Activated CD4-positive, alpha-beta T cell treated with anti-CD3 and anti-CD28 coated beads for 48 hours (primary cell): ENCODE data around the gene ALOXE3.
"Not testable (repeated sequence)": the region's sequence is repeated elsewhere in the genome, so short reads cannot be mapped to it uniquely, and the experiment has no call there.

Source experiments
- DNase-seq: peaks from one replicate; pipeline ENCODE4 v3.0.0-alpha.2; 2020

ALOXE3 gene

DNA sequence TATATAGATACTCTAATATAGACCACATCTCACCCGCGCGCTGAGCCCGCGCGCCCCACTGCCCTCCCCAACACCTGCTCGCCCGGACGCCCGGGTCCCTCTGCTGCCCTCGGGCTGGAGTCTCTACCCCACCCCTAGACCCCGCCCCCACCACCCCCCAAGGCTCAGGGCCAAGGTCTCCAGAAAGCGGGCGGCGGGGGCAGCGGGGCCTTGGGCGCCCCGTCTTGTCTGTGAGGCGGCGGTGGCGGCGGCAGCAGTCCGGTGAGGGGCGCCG, 3.0 kb upstream of the ALOXE3 start:
- DNase-seq = no peak

DNA sequence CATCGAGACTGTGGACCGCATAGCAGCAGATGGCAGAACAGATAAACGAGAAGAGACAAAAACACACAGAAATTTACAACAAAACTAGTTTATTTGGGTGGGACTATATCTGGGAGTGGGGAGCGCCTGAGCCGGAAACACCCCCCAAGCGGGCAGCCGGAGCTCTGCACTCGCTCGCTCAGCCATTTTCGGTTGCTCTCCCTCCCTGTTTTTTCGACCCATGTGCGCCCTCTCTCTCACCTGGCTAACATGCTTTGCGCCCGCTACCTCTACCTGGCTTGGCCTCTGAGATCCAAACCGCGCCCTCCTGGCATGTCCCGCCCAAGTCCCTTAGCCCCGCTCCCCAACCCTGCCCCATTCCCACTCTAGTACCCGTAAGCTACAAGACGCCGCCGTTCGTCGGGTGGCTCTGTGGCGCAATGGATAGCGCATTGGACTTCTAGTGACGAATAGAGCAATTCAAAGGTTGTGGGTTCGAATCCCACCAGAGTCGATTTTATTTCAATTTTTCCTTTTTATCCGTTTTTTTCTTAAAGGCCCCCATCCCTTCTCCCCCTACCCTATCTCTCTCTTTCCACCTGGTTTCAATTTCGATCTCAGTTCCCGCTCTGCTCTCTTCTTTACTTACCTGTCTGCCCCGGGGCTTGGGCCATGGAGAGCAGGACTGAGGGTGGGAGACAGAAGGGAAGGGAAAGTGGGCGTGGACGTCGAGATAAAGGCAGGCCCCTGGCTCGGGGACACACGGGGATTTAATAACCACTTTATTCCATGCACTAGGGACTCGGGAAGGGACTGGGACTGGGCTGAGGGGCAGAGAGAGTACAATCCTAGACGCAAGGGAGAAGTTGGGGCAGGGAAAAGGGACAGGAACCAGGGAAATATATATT, 2.4 kb upstream of the ALOXE3 start:
- DNase-seq = peak; percentile 90

DNA sequence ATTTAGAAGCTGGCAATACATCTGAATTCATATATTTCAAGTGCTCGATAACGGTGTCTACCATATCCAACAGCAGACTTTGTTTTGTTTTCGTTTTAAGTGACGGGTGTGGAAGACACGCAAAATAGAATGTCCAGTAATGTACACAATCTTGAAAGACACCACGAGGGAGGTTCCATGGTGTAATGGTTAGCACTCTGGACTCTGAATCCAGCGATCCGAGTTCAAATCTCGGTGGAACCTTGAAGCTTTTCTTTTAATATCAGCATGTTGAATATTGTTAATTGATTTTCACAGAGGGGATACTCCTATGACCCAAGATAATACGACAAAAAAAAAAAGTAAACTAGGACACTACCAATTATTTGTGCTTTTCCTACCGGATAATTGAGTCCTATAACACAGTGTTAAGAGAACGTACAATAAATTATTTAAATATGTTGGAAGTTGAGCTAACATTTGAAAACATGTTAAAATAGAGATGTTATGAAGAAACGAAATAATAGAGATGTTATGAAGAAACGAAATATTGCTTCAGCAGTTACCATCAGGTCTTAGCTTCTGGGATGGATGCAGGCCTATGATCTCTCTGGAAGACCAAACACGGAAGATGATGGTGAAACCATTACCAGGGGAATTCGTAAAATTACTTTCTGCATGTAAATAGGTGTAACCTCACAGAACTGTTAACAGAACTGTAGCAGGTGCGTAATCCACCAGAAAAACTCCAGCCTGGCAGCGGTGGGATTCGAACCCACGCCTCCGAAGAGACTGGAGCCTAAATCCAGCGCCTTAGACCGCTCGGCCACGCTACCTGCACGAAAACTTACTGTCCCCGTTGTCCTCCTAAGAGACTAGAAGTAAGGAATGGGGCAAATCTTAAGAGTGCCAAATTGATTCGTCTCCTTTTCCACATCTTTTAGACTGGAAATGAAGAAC, 1.5 kb upstream of the ALOXE3 start:
- peak; percentile 97 for DNase-seq

DNA sequence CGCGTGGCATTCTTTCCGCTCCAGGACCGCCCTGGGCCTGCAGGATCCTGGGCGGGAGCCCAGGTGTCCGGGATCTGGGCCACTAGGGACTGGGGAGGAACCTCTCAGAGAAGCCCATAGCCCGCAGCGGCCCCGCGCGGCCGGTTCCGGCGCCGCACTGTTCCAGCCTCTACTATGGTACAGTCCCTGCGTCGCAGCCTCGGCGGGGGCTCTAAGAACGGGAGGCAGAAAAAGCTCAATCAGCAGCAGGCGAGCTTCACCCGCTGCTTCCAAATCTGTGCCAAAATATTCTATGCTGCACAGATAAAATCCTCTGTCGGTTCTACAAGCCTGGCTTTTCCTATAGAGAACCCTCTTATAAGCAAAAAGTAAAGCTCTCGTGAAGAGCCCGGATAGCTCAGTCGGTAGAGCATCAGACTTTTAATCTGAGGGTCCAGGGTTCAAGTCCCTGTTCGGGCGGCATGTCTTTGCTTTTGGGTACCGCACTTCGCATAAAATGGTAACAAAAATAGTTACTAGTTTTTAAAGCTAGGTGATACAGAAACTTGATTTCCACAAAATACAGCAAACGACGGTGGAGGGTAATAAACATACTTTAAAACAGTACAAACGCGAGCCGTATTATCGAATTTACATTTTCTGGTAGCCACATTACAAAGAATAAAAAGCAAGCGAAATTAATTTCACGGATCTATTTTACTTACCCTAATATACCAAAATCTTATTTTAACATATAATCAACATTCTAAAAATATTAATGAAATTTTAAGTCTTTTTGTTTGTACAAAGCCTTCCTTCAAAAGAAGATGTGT, 661 bp upstream of the ALOXE3 start:
- peak; percentile 93 for DNase-seq

DNA sequence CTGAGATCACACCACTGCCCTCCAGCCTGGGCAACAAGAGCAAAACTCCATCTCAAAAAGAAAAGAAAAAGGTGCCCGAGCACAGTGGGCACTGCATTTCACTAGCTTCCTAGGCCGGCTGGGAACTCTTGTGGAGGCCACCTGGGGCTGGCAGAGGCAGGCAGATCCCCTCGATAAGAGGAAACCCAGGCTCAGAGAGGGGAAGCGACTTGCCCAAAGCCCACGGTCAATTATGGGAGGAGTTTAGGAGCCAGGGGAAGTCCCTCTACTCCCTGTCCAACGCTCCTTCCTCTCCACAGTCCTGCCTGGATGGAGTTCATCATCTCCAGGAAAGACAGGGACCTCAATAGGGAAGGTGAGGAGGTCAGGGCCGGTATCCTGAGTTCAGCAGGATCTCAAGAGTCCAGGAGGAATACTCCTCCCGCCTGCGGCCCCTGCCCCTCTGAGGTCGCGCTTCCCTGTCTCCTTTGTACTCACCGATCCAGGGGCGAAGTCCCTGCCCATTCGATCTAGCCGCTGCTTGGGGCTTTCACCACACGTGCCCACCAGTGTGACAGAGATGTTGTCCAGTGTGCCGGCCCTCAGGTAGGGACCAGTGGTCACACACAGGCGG, 841 bp downstream of the ALOXE3 start:
- no peak for DNase-seq

DNA sequence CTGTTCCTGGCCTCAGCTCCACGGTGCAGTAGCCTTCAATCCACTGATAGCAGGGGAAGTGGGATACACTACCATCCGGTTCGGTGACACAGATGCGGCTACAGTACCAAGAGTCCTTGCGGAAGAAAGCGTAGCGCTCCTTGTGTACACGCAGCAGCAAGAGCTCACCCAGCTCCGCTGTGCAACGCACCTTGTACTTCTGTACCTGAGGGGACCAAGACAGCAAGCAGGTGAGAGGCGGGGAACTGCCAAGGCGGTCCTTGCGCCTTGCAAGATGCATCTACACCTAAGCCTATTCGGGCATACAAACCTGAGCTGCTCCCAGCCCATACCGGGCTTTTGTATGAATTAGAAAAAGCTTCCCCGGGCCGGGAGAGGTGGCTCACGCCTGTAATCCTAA, 1.5 kb downstream of the ALOXE3 start:
- no peak for DNase-seq

DNA sequence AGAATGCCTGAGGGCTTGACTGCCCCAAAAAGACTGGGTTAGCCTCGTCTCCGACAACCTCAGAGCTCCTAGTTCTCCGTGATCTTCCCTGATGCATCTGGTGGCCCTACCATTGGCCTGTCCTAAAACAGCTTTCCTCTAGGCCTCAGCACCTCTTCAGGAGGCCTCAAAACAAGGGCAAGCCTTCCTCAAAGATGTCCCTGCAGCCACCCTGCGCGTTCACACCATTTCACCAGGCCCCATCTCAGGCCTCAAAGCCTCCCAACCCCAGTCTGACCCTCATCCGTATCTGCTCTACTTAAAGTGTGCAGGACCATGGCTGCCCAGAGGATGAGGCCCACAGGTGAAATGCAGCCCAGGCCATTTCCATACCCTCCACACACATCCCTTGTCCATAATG, 7.4 kb downstream of the ALOXE3 start:
- DNase-seq = no peak

DNA sequence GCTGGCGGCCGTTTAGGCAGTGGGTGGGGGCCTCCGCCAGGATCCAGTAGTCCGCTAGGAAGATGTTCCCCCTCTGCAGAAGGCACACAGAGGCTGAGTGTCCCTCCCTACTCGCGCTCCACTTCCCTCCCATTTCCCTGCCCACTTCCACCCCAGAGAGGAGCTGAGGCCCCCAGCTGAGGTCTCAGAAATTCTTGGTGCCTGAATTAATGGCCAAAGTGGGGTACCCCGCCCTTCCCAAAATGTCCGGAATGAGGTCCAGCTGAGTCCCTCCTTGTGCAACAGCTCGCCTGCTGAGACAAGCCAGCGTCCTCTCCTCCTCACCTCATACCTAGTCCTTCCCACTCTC, 7.9 kb downstream of the ALOXE3 start:
- DNase-seq = no peak

DNA sequence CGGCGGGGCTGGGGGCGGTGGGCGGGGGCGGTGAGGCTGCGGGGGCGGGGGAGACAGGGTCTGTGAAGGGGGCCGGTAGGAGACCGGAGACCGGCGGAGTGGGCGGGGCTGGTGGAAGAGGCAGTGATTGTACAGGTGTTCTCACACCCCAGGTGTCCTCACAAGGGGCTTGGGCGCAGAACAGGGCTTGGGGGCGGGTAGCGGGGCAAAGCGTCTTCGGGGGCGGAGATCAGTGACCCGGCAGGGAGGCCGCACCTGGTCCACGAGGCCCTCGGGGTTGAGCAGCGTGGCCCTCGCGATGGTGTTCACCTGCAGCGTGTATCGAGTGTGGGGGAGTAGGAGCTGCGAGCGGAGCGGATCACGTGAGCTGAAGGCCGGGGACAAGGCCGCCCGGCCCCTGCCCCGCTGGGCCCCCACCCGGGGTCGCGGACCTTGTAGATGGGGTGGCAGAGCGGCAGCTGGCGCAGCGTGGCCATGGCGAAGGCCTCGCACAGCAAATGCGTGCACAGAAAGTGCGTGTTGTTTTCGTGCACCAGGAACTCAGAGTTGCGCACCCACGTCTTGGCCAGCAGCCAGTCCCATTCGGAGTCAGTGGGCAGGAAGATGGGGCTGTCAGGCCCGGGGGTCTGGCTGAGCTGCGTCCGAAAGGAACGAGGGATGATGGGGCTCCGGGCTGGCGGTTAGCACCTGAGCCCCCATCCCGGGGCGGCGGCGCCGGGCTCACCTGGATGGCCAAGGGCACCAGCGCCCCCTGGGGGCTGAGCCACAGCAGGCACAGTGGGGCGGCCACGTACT, 8.5 kb downstream of the ALOXE3 start:
- DNase-seq = peak; percentile 85

DNA sequence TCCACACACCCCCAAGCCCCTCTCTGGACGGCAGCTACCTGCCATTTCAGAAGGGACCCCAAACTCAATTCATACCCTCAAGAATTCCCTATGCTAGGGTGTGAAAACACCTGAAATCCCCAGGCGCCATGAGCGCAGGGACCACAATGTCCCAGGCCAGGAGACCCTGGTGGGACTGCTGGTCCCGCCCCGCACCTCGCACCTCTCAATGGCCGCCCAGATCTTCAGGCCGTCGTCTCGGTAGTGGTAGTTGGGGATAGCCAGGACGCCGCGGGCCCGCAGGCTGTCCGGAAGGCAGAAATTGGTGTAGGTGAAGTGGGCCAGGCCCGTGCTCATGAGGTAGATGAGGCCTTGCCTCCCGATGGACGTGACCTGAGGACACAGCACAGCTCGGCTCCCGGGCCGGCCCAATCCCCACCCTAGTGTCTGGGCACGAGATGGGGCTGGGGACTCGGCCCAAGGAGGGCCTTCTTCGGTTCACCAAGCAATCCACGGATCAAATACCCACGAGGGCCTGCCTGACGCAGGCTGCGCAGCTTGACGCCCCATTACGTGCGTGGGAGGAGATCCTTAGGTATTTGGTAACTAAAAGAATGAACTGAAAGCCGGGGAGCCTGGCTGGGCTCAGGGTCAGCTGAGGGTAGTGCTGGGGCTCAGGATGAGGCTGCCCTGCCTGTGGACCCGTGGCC, 9.2 kb downstream of the ALOXE3 start:
- no peak for DNase-seq

DNA sequence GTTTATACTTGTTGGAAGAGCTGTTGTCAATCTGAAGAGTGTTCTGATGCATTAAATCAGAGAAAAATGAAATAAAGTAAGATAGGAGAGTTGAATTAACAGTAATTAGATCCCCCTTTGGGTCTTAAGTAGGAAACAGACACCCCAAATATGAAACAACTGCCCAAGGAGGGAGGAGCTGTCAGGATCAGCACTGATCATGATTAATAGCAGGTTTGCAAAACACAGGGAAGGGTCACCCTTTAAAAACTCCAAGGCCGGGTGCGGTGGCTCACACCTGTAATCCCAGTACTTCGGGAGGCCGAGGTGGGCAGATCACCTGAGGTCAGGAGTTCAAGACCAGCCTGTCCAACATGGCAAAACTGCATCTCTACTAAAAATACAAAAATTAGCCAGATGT, 11.3 kb downstream of the ALOXE3 start:
- not testable (repeated sequence) for DNase-seq

DNA sequence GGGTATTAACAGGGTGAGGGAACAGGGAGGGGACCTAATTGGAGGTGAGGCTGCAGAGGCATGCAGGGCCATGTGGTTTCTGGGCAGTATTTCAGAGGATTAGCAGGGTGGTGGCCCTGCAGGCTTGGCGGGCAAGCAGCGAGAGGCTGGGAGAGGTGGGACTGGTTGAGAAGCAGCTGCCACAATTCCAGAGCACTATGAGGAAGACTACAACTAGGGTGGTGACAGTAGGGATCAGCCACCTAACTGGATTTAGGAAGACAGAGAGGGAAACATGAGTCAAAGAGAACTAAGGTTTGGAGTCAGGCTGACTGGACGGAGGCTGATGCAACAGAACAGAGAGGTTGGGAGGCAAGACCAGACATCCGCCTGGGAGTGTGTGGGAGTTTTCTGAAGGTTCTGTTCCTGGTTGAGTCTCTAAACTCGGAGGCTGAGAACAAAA, 12.3 kb downstream of the ALOXE3 start:
- no peak for DNase-seq

DNA sequence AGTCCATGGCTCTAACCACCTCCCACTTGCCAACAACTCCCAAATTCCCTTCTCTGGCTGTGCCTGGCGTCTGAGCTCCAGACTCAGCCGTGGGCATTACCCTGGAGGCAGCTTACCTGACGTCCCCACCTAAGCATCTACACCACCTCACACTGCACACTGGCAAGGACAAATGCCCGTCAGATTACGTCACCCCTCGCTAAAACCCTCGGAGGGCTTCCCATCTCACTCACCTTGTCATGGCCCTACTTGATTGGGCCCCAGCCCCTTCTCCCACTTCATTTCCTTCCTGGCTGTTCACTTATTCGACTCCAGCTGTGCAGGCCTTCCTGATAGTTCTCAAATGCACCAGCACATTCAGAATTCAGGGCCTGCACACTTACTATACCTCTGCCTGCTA, 13.4 kb downstream of the ALOXE3 start:
- DNase-seq = no peak

DNA sequence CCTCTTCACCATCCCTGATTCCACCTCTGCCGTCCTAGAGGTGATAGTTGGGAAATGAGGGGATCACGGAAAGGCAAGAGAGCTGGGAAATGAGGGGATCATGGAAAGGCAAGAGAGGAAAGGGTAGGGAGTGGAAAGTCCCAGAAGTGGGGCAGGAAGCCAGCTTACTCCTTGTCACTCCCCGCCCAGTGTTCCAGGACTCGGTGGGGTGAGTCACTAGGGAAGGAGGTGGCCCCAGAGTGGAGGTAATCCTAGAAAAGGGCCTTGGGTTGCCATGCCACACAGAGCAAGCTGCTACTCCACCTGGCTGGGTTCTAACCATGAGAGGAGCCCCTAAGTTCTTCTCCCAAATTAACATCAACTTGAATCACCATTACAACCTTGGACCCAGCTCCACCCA, 14.8 kb downstream of the ALOXE3 start:
- DNase-seq = no peak

DNA sequence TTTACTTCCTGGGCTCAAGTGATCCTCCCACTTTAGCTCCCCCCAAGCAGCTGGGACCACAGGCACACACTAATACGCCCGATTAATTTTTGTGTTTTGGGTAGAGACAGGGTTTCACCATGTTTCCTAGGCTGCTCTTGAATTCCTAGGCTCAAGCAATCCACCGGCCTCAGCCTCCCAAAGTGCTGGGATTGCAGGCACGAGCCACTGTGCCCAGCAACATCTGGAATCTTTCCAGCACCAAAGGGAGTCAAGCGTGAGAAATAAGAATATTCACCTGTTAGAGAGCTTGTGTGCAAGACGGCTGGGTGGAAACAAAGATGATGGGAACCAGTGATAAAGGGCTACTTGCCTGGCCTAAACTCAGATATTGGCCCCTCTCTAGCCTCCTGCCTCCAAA, 16.6 kb downstream of the ALOXE3 start:
- no peak for DNase-seq

DNA sequence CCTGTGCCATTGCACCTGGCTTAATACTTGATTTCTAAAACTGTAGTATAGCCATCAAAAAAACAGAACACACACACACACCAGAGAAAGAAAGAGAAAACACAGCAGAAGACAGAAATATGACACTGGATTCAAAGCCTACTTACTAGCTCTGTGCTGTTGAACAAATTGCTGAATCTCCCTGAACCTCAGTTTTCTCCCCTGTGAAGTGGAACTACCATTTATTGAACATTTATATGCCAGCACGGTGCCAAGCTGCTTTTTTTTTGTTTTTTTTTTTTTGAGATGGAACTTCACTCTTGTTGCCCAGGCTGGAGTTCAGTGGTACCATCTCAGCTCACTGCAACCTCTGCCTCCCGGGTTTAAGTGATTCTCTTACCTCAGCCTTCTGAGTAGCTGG, 17.6 kb downstream of the ALOXE3 start:
- no peak for DNase-seq

DNA sequence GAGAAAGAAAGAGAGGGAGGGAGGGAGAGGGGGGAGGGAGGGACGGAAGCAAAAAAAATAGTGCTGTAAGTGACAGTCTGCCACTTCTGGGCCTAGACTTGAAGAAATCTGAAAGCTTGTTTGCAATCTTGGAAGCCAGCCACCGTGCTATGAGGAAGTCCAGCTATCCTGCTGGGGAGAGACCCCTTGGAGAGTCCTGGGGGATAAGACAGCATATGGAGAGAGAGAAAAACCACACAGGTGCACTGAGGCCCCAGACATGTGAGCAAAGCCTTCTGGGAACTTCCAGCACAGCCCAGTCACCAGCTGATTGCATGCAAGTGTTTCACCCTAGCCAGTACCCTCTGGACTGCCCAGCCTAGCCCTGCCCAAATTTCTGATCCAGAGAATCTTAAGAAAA, 18.2 kb downstream of the ALOXE3 start:
- DNase-seq = no peak

DNA sequence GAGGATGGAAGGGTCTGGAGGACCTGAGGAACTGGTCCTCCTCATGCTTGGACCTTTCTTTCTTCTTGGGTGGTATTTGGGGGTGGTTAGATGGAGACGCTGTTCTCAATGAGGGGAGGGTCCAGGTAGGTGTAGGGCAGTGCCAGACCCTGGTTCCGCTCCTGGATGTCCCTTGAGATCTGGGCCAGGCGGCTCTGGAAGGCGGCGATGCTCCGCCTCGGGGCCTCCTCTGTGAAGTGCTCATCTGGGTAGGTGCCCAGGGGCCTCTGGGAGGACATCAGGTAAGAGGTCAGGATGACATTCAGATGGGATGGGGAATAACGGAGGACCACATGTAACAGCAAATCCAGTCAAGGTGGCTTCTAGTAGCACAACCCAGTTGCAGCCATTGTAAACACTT, 21.8 kb downstream of the ALOXE3 start:
- DNase-seq = no peak

DNA sequence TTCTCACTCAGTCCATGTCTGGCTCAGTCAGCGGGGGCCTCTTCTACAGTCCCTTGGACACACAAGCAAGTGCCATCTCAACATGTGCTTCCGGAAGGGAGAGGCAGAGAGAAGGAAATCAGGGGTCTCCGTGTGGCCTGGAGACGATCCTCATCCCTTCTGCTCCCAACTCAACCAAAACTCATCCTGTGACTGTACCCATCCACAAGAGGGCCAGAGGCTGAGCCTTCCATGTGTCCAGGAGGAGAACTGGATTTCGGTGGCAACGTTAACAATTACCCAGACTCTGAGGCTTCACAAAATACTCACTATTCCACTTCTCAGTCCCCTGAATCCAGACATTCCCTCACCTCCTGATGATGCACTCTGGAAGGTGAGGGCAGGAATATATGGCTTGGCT, 23.0 kb downstream of the ALOXE3 start:
- no peak for DNase-seq

DNA sequence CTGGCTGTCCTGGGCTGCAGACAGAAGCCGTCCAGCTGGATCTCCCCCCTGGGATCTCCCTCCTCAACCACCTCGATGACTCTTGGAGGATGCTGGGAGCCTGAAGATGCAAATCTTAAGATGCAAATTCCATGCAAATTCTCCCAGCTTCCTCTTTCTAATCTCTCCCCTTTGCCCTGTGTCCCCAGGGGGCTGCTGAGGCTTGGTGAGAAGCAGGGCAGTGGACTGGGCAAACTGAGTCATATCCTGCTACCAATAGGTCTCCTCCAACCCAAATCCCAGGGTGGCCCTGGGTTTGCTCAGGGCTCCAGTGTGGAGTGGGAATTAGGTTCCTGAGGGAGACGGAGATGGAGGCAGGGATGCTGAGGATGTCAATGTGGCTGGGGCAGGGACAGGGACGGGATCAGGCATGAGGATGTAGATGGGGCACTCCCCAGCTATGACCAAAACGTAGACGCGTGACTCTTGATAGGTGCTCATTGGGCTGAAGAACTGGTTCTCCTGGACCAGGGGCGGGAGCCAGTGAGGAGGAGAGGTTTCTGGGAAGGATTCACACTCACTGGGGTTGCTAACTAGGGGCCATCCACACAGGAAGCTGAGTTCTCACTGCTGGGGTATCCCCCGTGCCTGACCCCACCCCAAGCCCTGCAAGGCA, 27.2 kb downstream of the ALOXE3 start:
- DNase-seq = no peak

DNA sequence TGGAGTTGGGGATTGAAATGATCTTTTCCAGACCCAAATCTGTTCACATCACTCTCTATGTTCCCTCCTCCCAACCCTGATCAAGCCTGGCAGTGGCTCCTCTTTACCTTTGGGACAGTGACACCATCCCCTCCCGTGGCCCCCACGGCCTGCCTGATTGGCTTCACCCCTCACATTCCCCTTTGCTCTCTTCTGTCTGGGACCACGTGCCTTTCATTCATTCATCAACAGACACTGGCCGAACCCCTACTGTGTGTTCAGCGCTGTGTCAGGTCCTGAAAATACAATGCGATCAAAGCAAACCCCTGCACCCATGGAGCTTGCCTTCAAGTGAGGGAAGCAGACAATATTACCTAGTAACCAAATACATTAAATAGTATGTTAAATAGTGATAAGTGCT, 28.6 kb downstream of the ALOXE3 start:
- DNase-seq = no peak
